Gastrocnemius medialis (tissue), 4 donors: ENCODE results near the gene CNIH3.

Source experiments
- POLR2A ChIP-seq, 2 donors: fragments of 450-650 bp; IDR thresholded peaks; one replicate each; pipeline ENCODE4 v1.6.1; 2017; ENCODE audit warnings: antibody characterized with exemption in 2 of 2, mild to moderate bottlenecking in 2 of 2, moderate library complexity in 2 of 2
- TF ChIP-seq, protein P1 (sequence below), 5 experiments: fragments of 450-650 bp in 3 of 5; fragments of 200-600 bp in 2 of 5; sonication (generic) in 2 of 5; IDR thresholded peaks in 4 of 5; conservative IDR thresholded peaks in 1 of 5; 1 replicate in 4 of 5; 2 replicates in 1 of 5; pipeline ENCODE4 v1.5.1; 2016 to 2019; ENCODE audit warnings: antibody characterized with exemption in 5 of 5, mild to moderate bottlenecking in 3 of 5, moderate library complexity in 3 of 5

DNA sequence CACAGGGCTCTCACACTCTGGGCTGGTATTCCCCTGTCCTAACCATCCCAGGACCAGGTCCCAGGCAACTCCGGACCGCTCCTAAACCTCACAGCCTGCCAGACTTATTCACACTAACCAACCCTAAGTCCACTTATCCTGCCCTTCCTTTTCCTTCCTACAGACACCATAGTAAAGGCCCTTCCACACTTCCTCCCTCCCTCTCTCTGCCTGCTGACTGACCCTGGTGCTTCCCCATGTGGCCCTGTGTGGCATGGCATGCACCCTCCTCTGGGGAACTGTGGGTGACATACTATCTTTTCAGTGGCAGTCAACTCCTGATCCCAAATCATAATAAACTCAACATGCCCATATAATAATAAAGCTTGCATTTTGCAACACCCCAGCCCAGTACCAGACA is 158.3 kb downstream of the CNIH3 start:
- TF ChIP-seq, protein P1, sequence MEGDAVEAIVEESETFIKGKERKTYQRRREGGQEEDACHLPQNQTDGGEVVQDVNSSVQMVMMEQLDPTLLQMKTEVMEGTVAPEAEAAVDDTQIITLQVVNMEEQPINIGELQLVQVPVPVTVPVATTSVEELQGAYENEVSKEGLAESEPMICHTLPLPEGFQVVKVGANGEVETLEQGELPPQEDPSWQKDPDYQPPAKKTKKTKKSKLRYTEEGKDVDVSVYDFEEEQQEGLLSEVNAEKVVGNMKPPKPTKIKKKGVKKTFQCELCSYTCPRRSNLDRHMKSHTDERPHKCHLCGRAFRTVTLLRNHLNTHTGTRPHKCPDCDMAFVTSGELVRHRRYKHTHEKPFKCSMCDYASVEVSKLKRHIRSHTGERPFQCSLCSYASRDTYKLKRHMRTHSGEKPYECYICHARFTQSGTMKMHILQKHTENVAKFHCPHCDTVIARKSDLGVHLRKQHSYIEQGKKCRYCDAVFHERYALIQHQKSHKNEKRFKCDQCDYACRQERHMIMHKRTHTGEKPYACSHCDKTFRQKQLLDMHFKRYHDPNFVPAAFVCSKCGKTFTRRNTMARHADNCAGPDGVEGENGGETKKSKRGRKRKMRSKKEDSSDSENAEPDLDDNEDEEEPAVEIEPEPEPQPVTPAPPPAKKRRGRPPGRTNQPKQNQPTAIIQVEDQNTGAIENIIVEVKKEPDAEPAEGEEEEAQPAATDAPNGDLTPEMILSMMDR (IDR thresholded peaks at IDR 0.05 in 4 of 5, conservative IDR thresholded peaks at IDR 0.05 in 1 of 5), result no peak
- TF ChIP-seq POLR2A (IDR thresholded peaks at IDR 0.05), result no peak
